BE2C (cell line): ENCODE results near the gene OCA2.
"Not testable (repeated sequence)": the region's sequence is repeated elsewhere in the genome, so short reads cannot be mapped to it uniquely, and the experiment has no call there.

ENCODE experiments used
- DNase-seq: peaks from one replicate; pipeline ENCODE4 v3.0.0-alpha.2; 2020
- H3K27me3 ChIP-seq: fragments of 250-450 bp; sonication (Bioruptor Pico); 2 replicates; pipeline ENCODE4 v1.5.1; 2020; ENCODE audit warnings: mild to moderate bottlenecking
- H3K36me3 ChIP-seq: fragments of 250-450 bp; sonication (Bioruptor Pico); 2 replicates; pipeline ENCODE4 v1.5.1; 2020; ENCODE audit warnings: mild to moderate bottlenecking
- H3K4me1 ChIP-seq: fragments of 250-450 bp; sonication (Bioruptor Pico); 2 replicates; pipeline ENCODE4 v1.5.1; 2020
- H3K4me3 ChIP-seq: 2 replicates; pipeline ENCODE4 v1.5.1; 2011; ENCODE audit warnings: low read depth, low read length
- H3K9me3 ChIP-seq: fragments of 250-450 bp; sonication (Bioruptor Pico); 2 replicates; pipeline ENCODE4 v1.5.1; 2020
- CTCF ChIP-seq: IDR thresholded peaks from 2 replicates; pipeline ENCODE4 v1.5.1; 2012; ENCODE audit warnings: mild to moderate bottlenecking, low read depth, low read length

Gene OCA2

GRCh38 chr15:28127036-28127435, 27.9 kb upstream of the OCA2 start:
- DNase-seq, result no peak
- Histone ChIP-seq H3K4me3 (no peak overlapping the region), H3K4me1 (no peaks in the 10 kb centered on the region), H3K36me3 (peaks cover 42% of the 10 kb centered on the region), H3K27me3 (no peaks in the 10 kb centered on the region), H3K9me3 (no peaks in the 10 kb centered on the region)
- TF ChIP-seq CTCF, result no peak

DNA sequence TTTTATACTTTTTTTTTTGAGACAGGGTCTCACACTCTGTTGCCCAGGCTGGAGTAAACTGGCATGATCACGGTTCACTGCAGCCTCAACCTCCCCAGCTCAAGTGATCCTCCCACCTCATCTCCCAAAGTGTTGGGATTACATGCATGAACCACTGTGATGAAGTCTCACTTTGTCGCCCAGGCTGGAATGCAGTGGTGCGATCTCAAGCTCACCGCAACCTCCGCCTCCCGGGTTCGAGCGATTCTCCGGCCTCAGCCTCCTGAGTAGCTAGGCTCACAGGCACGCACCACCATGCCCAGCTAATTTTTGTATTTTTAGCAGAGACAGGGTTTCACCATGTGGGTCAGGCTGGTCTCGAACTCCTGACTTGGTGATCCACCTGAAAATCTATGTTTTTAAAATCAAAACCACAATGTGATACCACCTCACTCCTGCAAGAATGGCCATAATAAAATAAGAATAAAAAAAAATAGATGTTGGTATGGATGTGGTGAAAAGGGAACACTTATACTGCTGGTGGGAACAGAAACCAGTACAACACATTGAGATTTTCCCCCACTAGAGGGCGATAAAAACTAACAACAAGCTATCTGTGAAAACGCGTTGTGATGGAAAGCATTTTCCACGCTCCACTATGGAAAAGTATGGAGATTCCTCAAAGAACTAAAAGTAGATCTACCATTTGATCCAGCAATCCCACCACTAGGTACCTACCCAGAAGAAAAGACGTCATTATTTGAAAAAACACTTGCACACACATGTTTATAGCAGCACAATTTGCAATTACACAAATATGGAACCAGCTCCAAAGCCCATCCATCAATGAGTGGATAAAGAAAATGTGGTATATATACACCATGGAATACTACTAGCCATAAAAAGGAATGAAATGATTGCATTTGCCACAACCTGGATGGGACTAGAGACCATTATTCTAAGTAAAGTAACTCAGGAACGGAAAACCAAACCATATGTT, 26.8 kb upstream of the OCA2 start:
- no peak for DNase-seq

DNA sequence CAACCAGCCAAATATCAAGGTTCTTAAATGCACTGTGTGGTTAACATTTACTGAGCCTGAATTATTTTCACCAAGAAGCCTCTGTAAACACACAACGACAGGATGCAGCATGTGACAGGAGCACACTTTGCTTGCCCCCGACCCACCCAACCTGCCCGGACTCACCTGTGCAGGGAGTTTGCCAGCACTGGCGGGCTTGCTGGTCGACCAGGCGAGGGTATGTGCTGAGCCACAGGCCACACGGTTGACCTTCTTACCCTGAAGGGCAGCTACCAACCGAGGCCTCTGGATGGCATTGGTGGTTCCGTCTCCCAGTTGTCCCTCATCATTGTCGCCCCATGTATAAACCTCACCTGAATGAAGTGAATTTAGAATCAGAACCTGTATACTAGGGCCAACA, 25.7 kb upstream of the OCA2 start:
- H3K4me1 ChIP-seq, result no peaks in the 10 kb centered on the region
- peaks cover 41% of the 10 kb centered on the region for H3K36me3 ChIP-seq
- no peak overlapping the region for H3K4me3 ChIP-seq
- no peaks in the 10 kb centered on the region for H3K9me3 ChIP-seq
- no peaks in the 10 kb centered on the region for H3K27me3 ChIP-seq
- DNase-seq, result no peak
- no peak for TF ChIP-seq CTCF

More for the DNA sequence above, 26.8 kb upstream of the OCA2 start:
- H3K9me3 ChIP-seq, result no peaks in the 10 kb centered on the region
- H3K4me3 ChIP-seq, result no peak overlapping the region
- no peaks in the 10 kb centered on the region for H3K4me1 ChIP-seq
- H3K36me3 ChIP-seq, result peaks cover 37% of the 10 kb centered on the region
- peak; percentile 71 for TF ChIP-seq CTCF
- H3K27me3 ChIP-seq, result no peaks in the 10 kb centered on the region

- DNase-seq, result peak; percentile 79
- Histone ChIP-seq H3K4me3 (no peak overlapping the region), H3K27me3 (no peaks in the 10 kb centered on the region), H3K36me3 (peaks cover 50% of the 10 kb centered on the region), H3K9me3 (no peaks in the 10 kb centered on the region), H3K4me1 (no peaks in the 10 kb centered on the region)
- peak; percentile 84 for TF ChIP-seq CTCF
These were observed 24.4 kb upstream of the OCA2 start for GRCh38 chr15:28123408-28124023.

GRCh38 chr15:28122038-28122949, 23.2 kb upstream of the OCA2 start:
- Histone ChIP-seq H3K4me3 (no peak overlapping the region), H3K36me3 (peaks cover 56% of the 10 kb centered on the region), H3K9me3 (no peaks in the 10 kb centered on the region), H3K27me3 (no peaks in the 10 kb centered on the region), H3K4me1 (no peaks in the 10 kb centered on the region)
- no peak for TF ChIP-seq CTCF
- no peak for DNase-seq

GRCh38 chr15:28121577-28121976, 22.5 kb upstream of the OCA2 start:
- H3K36me3 ChIP-seq, result peaks cover 57% of the 10 kb centered on the region
- H3K27me3 ChIP-seq, H3K9me3 ChIP-seq, H3K4me3 ChIP-seq, DNase-seq, H3K4me1 ChIP-seq: not testable (repeated sequence)
